Cerebellar cortex (tissue), 1 donor: ENCODE results near the gene PRG3.
A peak's percentile ranks its signal among the peaks of the same experiment; 100 is the strongest.
"Not testable (repeated sequence)": the region's sequence is repeated elsewhere in the genome, so short reads cannot be mapped to it uniquely, and the experiment has no call there.

ENCODE experiments used
- DNase-seq: peaks from one replicate; pipeline ENCODE4 v3.0.0-alpha.2; 2015; ENCODE audit warnings: low spot score

Gene PRG3

DNA sequence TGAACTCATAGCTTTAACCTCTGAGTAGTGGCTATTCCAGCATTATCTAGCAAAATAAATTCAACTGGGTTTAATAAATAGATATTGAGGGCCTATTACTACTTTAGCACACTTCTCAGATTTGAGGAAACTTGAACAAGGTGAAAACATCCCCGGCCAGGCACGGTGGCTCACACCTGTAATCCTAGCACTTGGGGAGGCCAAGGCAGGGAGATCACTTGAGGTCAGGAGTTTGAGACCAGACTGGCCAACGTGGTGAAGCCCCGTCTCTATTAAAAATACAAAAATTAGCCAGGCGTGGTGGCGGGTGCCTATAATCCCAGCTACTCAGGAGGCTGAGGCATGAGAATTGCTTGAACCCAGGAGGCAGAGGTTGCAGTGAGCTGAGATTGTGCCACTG lies 44.1 kb downstream of the PRG3 start:
- DNase-seq = not testable (repeated sequence)

DNA sequence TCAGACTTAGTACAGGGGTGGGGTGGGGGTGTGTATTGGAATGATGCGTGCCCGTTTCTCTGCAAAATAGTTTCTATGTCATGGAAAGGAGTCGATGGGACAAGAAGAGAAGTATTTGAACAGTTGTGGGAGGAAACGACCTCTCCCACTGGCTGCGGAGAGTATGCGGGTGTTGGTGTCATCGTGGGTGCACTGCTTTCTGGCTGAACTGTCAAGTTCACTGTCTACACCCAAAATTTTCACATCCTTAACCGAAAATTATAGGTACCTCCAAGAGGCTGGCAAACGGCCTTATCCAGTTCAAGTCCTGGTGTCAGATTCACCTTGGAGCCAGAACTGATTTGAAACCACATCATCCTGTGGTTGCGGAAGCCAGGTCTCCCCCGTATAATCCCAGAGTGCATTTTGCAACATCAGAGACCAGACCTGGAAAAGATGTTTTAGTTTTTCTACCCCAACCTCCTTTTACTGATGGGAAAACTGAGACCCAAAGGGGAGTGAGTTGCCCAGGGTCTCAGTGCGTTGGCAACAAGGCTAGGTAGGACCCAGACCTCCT lies 44.8 kb downstream of the PRG3 start:
- no peak for DNase-seq

DNA sequence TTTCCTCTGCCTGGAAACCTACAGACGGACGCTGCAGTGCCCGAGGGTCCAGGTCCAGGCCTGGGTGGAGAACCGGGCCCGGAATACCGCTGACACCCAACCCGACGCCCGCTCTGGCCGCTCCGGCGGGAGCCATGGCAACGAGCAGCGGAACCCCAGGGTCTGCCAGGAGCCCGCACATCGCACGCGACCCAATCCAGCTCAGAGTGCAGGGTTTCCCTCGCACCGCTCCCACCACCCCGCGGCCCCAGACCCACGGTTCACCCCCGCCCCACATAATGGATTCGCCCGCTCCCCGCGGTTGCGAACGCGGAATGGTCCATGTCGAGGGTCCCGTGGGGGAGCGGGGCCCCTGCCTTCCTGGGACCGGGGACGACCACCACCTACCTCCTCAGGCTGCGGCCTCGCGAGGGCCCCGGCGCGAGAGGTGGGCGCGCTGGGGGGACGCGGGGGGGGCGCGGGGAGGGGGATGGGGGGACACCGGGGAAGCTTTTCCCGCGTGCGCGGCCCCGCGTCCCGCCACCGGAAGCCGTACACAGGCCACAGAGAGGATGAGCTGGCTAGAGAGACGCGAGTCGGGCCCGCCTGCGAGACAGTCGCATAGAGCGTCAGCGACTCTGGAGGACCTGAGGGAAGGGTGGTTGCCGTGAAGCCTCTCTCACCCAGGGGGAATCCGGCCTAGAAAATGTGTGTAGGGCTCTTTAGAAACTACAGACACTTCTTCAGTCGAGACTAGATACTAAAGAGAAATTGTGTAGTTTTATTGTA lies 45.4 kb downstream of the PRG3 start, which contains the start of gene SSRP1:
Gene SSRP1 (minus strand): TSS at position 550 of the 768 bp plus-strand sequence. CDS start 771 bp downstream, outside the sequence.
- DNase-seq = peak; percentile 92

DNA sequence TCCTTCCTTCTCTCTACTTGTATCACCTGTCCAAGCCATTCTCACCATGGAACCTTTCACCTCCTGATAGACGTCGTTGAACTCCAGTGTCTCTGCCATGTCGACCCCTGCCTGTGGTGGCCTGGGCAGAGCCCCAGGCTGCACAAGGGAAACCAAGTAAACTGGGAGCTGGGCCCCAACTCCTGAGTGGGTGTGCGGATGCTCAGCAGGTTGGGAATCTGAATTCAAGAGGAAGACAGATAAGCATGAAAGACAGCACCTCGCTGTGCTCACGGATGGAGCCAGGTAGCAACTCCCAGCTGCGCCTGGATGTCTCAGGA lies 46.0 kb downstream of the PRG3 start:
- no peak for DNase-seq

DNA sequence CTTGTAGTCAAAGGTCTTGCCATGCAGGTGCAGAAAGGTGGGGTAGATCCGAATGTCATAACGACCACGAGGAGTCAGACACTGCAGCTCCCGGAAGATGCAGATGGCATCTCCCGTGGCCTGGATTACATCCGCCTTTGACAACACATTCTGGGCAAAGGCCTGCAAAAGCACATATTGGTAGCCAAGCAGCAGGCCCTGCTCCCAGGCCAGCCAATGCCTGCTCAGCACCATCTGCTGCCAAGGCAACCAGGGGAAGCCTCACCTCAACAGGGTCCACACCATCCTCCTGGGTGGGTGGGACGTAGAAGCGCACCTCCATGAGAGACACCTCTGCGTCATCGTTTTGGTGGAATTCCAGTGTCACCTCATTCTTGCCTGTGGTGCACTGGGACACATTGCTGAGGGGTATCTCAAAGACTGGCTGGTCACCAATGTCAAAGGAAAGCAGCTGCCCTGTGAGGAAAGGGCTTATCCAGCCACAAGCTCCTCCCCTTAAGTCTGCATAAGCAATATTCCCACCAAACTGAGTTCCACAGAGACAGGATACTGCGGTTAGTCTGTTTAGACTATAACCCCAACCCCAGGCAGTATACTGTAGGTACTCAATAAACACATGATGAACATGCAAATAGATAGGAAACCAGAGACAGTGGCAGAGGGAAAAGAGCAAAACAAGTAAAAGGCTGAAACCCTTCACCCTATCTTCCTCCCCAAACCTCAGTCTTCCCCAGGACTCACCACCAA lies 48.1 kb downstream of the PRG3 start:
- no peak for DNase-seq

DNA sequence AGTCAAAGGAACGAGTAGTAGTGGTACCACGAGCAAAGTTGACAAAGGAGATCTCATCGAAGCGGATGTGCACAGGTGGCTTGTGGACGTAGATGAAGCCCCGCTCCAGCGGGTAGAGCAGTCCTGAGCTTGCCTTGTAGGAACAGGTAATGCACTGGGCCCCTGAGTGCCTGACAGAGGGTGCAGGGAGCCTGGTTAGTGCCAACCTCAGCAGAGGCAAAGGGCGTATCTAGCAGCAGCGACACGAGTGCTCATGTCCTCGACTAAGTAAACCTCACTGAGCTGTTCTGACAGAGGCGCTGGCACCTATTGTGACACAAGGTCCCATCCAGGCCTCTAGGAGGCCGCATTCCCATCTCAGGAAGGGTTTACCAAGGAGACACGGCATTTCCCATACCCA lies 49.2 kb downstream of the PRG3 start:
- DNase-seq = no peak

DNA sequence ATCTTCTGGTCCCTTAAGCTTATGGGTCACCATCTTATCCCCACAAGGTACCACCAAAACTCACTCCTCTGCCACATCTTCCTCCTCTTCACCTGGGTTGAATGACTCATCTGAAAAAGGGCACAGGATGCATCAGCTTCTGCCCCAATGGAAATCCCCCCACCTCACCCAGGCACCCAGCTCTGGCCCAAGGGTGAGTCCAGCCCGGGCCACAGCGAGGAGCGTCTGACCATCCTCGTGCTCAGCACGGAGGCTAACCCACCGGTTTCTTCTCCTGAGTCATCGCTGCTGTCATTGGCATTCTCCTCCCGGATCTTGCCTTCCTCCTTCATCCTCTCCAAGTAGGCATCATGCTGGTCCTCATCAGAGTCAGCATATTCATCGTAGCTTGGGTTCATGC lies 50.9 kb downstream of the PRG3 start:
- DNase-seq = no peak

DNA sequence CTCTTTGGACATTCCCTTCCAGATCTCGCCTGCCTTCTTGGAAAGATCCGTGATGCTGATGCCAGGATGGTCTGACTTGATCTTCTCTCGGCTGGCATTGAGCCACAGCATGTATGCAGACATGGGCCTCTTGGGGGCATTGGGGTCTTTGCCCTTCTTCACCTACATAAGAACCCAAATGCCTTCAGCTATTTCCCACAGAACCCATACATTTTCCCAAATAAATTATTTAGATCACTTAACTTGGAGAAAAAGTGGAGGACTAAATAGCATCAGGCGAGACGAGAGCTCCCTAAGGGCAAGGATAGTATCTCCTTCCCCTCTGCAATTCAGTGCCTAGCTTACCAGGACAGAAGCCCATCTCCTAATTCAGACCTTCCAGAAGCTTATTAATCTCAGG lies 53.2 kb downstream of the PRG3 start:
- no peak for DNase-seq
